GM21717 (cell line): Measurements from ENCODE around the gene ELF2.
"Not testable (repeated sequence)": the region's sequence is repeated elsewhere in the genome, so short reads cannot be mapped to it uniquely, and the experiment has no call there.

Source experiments
- ATAC-seq: cut with Tn5 transposase; IDR thresholded peaks from one replicate; pipeline ENCODE4 v1.9.1; 2021; ENCODE audit warnings: mild to moderate bottlenecking, moderate library complexity; ENCODE audit not compliant: unreplicated experiment

The ELF2 gene

GRCh38 chr4:139188648-139189416 lies 11.8 kb upstream of the ELF2 start:
- no peak for ATAC-seq

- ATAC-seq, result no peak
Observed at GRCh38 chr4:139184129-139184528, 7.1 kb upstream of the ELF2 start.

DNA sequence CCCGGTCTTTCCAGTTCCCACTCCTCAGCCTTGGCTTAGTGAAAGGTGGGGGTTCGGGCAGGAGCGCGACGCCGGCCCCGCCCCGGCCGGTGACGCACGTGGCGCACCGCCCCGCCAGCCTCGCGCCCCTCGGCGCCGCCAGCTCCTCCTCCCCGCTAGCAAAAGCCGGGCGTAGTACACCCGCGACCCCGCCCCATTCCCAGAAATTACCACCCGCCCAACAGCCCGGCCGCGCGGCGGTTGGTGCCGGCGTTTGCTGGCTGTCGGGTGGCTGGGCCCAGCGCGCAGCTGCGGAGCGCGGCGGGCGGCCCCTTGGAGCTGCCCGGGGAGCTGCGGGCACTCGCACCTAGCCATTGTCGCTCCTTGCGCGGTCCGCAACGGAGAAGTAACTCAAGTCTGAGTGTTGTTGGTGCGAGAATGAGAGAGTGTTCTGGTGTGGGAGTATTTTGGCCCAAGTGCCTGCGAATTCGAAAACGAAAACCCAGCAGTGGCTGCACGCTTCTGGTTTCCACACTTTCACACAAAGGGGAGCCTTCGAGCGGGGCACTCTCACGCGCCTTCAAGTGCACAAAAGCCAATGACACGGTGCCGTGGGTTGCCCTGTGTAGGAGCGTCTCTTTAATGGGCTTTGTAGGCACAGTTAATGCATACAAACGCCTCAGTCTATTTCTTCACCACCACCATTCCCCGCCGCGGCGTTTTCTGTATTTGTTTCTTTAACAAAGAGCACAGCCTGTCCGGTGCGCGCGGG lies 1.0 kb upstream of the ELF2 start:
- ATAC-seq, result peak; percentile 75

GRCh38 chr4:139176302-139177048 lies 543 bp downstream of the ELF2 start:
- ATAC-seq, result peak; percentile 18

DNA sequence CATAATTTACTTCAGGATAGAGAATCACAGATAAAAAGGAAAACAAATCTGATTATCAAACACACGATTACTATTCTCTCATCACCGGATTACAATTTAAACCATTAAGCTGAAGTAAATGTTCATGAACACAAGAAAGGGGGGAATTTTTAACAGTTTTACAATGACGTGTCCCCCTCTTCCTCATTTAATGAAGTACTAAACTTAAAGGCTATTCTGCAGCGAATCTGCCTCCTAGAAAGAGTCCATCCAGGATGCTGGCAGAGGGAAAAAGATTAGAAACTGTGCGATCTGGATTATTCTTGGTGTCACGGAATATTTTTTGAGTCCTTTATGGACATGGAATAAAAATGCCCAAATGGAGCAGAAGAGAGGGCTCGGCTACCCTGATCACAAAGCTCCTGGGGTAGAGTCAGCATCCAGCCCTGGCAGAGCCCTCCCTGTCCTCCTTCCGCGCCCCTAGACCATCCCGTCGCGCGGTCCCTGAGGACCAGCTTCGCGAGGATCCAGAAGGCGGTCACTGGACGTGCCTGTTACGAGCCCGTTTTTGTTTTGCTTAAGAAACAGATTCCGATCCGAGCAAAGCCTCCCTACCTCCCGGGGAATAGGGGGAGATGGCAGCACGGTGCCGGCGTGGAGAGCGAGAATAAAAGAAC lies 1.2 kb downstream of the ELF2 start:
- no peak for ATAC-seq

DNA sequence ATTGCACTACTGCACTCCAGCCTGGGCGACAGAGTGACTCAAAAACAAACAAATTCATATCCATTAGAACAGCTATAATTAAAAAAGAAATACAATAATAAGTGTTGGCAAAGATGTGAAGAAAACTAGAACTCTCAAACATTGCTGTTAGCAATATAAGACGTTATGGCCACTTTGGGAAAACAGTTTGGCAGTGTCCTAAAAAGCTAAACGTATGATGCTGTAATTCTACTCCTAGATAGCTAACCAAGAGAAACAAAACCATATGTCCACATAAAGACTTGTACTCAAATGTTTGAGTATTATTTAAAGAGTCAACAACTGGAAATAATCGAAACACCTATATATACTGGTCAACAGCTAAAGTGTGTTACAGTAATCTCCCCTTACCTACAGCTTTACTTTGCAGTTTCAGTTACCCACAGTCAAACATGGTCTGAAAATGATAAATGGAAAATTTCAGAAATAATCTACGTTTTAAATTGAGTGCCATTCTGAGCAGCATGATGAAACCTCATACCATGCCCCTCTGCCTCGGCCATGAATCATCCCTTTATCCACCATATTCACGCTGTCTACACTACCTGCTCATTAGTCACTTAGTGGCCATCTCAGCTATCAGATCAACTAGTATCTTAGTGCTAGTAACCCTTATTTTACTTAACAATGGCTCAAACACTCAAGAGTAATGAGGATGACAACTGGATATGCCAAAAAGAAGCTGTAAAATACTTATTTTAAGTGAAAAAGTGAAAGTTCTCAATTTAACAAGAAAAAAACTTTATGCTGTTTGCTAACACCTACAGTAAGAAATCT lies 4.9 kb downstream of the ELF2 start:
- ATAC-seq, result no peak

GRCh38 chr4:139170932-139171331 lies 6.1 kb downstream of the ELF2 start:
- no peak for ATAC-seq

DNA sequence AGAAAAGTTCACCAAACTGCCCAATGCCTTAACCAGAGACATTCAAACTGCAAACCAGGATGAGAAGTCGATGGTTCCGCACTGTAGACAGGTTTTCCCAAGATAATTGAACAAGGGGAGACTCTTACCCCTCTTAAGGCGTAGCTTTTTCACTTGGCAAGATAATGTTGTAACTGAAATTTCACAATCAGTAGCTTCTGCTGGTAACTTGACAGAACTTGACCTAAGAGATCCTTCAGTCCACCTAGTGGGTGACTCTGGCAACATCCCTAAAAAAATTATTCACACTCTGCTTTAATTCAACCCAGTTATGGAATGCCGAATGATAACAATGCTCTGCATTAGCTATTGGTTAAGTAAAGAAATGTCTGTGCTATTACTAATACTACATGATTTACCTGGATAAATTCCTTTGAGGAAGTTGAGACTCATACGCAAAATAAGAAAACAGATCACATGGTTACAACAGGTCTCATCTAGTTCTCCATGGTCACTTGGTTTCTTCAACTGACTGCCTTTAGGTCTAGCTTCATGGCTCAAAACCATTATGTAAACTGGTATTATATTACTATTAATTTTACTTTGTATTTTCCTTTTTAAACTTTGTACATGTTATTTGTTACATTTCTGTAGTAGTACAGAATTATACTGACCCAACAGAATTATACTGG lies 9.1 kb downstream of the ELF2 start:
- ATAC-seq, result no peak

DNA sequence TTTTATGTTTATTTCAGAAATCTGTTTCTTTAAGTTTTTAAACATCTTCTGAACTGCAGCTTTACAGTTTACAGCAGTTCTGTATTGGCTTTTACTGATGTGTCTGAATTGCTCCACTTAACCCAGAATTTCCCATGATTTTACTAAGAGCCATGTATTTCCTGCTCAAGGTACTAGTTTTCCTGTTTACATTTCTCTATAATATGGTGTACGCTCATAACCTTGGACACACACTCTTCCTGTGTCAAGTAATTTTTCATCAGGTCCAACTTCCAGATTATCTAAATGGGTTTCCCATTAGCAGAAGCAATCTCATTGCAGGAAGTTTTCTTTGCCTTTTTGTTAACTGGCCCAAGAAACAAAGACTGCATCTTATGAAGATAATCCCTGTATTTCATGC lies 12.3 kb downstream of the ELF2 start:
- no peak for ATAC-seq

- ATAC-seq, result no peak
Observed at GRCh38 chr4:139163806-139164206, 13.2 kb downstream of the ELF2 start.

DNA sequence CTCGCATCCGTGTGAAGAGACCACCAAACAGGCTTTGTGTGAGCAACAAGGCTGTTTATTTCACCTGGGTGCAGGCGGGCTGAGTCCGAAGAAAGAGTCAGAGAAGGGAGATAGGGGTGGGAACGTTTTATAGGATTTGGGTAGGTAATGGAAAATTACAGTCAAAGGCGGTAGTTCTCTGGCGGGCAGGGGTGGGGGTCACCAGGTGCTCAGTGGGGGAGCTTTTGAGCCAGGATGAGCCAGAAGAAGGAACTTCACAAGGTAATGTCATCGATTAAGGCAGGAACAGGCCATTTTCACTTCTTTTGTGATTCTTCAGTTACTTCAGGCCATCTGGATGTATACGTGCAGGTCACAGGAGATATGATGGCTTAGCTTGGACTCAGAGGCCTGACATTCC lies 19.0 kb downstream of the ELF2 start:
- ATAC-seq, result not testable (repeated sequence)

GRCh38 chr4:139154952-139155557 lies 22.0 kb downstream of the ELF2 start:
- no peak for ATAC-seq

DNA sequence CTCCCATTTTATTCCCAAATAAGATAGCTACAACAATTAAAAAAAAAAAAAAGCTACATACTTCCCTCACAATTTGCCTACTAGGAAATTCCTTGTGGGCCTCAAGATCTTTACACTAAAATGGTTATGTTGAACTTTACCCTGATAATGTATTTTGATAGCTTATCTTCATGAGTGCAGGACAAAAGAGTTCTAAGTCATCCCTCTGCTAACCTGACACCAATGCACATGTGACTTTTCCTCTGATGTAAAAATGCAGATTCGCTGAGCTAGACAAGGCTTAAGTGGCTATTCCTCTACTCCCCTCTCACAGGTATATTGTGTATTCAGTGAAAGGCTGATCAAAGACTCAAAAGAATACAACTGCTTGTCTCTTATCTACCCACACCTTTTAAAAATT lies 22.5 kb downstream of the ELF2 start:
- no peak for ATAC-seq

GRCh38 chr4:139154134-139154421 lies 22.9 kb downstream of the ELF2 start:
- no peak for ATAC-seq

- no peak for ATAC-seq
Observed at GRCh38 chr4:139153411-139154133, 23.4 kb downstream of the ELF2 start.

DNA sequence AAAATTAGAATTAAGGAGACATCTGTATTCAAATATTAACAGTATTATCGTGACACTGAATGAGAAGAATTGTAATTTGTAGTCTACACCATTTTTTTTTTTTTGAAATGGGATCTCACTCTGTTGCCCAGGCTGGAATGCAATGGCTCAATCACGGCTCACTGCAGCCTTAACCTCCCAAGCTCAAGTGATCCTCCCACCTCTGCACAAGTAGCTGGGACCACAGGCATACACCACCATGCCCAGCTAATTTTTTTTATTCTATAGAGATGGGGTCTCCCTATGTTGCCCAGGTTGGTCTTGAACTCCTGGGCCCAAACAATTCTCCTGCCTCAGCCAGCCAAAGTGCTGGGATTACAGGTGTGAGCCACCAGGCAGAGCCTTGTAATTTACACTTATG lies 24.8 kb downstream of the ELF2 start:
- no peak for ATAC-seq

GRCh38 chr4:139146926-139147629 lies 29.9 kb downstream of the ELF2 start:
- no peak for ATAC-seq

- ATAC-seq, result no peak
Observed at GRCh38 chr4:139145552-139145932, 31.5 kb downstream of the ELF2 start.
